Subcutaneous abdominal adipose tissue (tissue), 5 donors: Measurements from ENCODE around the gene CALHM5.

ENCODE experiments used
- H3K27ac ChIP-seq: one replicate; pipeline ENCODE4 v1.7.0; 2013; ENCODE audit warnings: low read depth, mild to moderate bottlenecking, inconsistent platforms, low read length, moderate library complexity
- H3K27me3 ChIP-seq, 5 donors: one replicate each; pipeline ENCODE4 v1.7.0; 2013; ENCODE audit warnings: low read length in 5 of 5, inconsistent platforms in 1 of 5; ENCODE audit not compliant: control insufficient read depth in 5 of 5, insufficient read depth in 4 of 5
- H3K36me3 ChIP-seq, 5 donors: one replicate each; pipeline ENCODE4 v1.7.0; 2013; ENCODE audit warnings: low read length in 5 of 5; ENCODE audit not compliant: control insufficient read depth in 5 of 5, insufficient read depth in 5 of 5
- H3K4me1 ChIP-seq, 5 donors: one replicate each; pipeline ENCODE4 v1.7.0; 2013; ENCODE audit warnings: low read length in 5 of 5, mild to moderate bottlenecking in 3 of 5, moderate library complexity in 1 of 5; ENCODE audit not compliant: control insufficient read depth in 5 of 5, insufficient read depth in 5 of 5
- H3K4me3 ChIP-seq, 5 donors: one replicate each; pipeline ENCODE4 v1.7.0; 2013; ENCODE audit warnings: low read length in 5 of 5, low read depth in 1 of 5
- H3K9ac ChIP-seq, 5 donors: one replicate each; pipeline ENCODE4 v1.7.0; 2013; ENCODE audit warnings: low read length in 5 of 5, mild to moderate bottlenecking in 4 of 5, moderate library complexity in 3 of 5
- H3K9me3 ChIP-seq, 5 donors: one replicate each; pipeline ENCODE4 v1.7.0; 2013; ENCODE audit warnings: low read length in 5 of 5; ENCODE audit not compliant: control insufficient read depth in 5 of 5
- donor health status: healthy.
- donor health status: healthy.
- donor health status: healthy.
- donor health status: healthy.
- donor health status: healthy.

The CALHM5 gene

DNA sequence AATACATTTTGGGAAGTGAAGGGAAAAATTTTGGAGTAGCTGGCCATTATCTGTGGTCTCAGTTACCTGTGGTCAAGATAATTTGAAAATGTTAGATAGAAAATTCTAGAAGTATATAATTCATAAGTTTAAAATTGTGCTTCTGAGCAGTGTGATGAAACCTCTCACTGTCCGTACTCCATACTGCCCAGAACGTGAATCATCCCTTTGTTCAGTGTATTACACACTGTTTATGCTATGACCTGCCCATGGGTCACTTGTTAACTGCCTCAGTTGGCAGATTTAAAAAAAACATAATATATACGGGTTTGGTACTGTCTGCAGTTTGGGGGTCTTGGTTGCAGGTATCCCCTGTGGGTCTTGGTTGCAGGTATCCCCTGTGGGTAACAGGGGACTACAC, 4.1 kb upstream of the CALHM5 start:
- Histone ChIP-seq H3K27me3 (no peaks in the 10 kb centered on the region), H3K9ac (no peak overlapping the region), H3K4me1 (peaks cover 0 to 12% (median 5%) of the 10 kb centered on the region in 5 donors), H3K27ac (no peak overlapping the region), H3K9me3 (no peaks in the 10 kb centered on the region), H3K36me3 (no peaks in the 10 kb centered on the region), H3K4me3 (no peak overlapping the region)

DNA sequence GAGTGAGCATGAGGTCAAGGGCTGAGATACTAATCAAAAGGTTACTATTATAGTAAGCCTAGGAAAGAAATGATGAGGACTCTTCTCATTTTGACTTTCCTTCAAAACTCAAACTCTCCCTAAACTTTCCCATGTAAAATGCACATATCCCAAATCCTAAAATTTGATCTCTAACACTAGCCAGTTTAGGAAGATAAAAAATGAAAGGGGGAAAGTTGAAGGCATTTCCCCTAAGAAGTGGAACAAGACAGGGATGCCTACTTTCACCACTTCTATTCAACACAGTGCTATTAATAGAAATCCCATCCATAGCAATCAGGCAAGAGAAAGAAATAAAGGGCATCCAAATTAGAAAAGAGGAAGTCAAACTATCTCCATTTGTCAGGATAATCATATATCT, 2.9 kb upstream of the CALHM5 start:
- Histone ChIP-seq H3K36me3 (no peaks in the 10 kb centered on the region), H3K4me3 (no peak overlapping the region), H3K9me3 (no peaks in the 10 kb centered on the region), H3K9ac (no peak overlapping the region), H3K27me3 (no peaks in the 10 kb centered on the region), H3K4me1 (peaks cover 0 to 25% (median 17%) of the 10 kb centered on the region in 5 donors), H3K27ac (no peak overlapping the region)

DNA sequence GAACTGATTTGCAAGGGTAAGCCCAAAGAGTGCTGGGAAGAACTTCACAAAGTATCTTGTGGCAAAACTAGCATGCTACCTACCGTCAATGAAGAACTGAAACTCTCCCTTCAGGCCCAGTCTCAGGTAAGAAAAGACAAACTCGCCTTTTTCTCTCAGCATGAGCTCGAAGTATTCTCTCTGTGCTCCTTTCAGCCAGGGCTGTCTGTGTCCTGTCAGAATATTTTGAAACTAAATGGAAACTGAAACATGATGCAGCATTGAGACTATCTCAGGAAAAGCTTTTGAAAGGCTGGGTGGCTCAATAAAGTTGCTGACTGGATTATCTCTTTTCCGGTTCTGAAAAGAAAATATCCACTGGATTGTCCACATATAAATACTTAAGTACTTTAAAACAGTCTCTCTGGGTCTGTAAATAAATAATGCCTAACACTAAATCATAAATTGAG, 696 bp downstream of the CALHM5 start:
- H3K36me3 ChIP-seq: peaks cover 5 to 13% (median 8%) of the 10 kb centered on the region in 5 donors
- H3K9me3 ChIP-seq: no peaks in the 10 kb centered on the region
- peak overlapping the region; percentile 69 to 78 (median 74) for H3K4me3 ChIP-seq
- H3K27me3 ChIP-seq: no peaks in the 10 kb centered on the region
- peak overlapping the region; percentile 87 for H3K27ac ChIP-seq
- H3K4me1 ChIP-seq: peaks cover 0 to 32% (median 20%) of the 10 kb centered on the region in 5 donors
- peak overlapping the region; percentile 66 to 88 (median 81) for H3K9ac ChIP-seq

DNA sequence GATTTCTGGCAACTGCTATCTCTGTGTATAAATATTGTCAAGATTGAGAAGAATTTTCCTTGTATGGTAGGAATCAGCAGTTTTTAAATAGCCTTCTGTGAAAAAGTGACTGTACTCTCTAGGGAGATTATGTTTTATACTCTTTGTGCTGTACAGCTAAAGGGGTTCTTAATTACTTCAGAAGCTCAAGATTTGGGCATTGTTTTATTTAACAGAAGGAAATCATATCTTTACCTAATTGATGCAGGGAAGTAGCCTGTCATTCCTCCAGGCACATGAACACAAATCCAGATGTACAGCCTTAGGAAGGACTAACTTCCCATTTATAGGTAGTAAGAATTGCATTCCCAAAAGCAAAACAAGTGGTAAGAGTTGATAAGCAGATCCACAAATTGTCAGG, 1.3 kb downstream of the CALHM5 start:
- peak overlapping the region in 4 of 5 donors; percentile 66 to 88 (median 80) for H3K9ac ChIP-seq
- peak overlapping the region; percentile 69 to 78 (median 74) for H3K4me3 ChIP-seq
- peaks cover 0 to 32% (median 20%) of the 10 kb centered on the region in 5 donors for H3K4me1 ChIP-seq
- H3K36me3 ChIP-seq: peaks cover 5 to 15% (median 8%) of the 10 kb centered on the region in 5 donors
- H3K9me3 ChIP-seq: no peaks in the 10 kb centered on the region
- no peaks in the 10 kb centered on the region for H3K27me3 ChIP-seq
- peak overlapping the region; percentile 87 for H3K27ac ChIP-seq

DNA sequence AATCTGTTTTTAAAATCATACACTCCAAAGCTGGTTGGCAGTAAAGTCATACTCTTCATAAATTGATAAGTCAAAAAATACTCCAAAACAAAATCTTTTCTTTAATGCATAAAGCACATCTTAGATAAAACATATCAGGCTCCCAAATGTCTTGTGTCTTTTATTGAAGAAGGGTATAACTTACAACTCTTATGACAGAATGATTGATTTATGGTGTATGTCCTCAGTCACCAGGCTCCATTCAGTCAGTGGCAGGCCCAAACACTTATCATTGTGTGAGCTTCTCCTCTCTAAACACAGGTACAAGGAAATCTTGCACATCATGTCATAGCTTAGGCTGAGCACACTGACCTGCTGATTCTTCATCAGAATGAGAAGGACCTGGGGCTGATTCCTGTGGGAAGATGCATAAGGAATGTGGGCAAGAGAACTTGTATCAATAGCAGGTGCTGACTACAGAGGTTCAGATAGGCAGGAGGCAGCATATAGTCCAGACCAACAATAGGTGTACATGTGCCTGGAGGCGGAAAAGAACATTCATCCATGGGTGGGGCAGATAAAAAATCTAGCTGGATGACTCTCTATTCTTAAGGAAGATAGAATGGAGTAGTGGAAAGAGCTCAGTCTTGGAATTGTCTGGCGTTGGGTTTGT, 1.9 kb downstream of the CALHM5 start:
- Histone ChIP-seq H3K9ac (peak overlapping the region in 4 of 5 donors; percentile 66 to 88 (median 80)), H3K27ac (peak overlapping the region; percentile 4), H3K36me3 (peaks cover 5 to 15% (median 8%) of the 10 kb centered on the region in 5 donors), H3K4me3 (peak overlapping the region in 4 of 5 donors; percentile 69 to 78 (median 76)), H3K27me3 (no peaks in the 10 kb centered on the region), H3K9me3 (no peaks in the 10 kb centered on the region), H3K4me1 (peaks cover 0 to 32% (median 20%) of the 10 kb centered on the region in 5 donors)

DNA sequence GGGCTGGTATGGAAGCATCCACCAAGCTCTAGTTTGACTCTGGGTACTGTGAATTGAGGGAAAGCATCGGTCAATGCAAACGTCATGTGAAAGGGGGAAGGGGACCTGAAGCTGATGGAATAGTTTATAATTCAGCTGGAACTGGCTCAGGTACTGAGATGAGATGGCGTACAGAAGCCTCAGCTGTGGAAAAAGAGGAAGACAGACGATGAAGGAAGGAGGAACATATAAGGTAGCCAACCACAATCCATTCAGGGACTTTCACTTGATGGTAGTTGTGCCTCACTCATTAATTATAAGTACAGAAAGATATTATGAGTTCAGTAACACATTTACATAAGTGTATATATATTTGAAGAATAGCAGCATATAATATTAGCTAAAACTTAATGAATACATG, 2.7 kb downstream of the CALHM5 start:
- Histone ChIP-seq H3K9ac (no peak overlapping the region), H3K9me3 (no peaks in the 10 kb centered on the region), H3K4me1 (peaks cover 0 to 33% (median 27%) of the 10 kb centered on the region in 5 donors), H3K36me3 (peaks cover 5 to 15% (median 8%) of the 10 kb centered on the region in 5 donors), H3K4me3 (peak overlapping the region in 4 of 5 donors; percentile 28 to 78 (median 76)), H3K27me3 (no peaks in the 10 kb centered on the region), H3K27ac (no peak overlapping the region)

DNA sequence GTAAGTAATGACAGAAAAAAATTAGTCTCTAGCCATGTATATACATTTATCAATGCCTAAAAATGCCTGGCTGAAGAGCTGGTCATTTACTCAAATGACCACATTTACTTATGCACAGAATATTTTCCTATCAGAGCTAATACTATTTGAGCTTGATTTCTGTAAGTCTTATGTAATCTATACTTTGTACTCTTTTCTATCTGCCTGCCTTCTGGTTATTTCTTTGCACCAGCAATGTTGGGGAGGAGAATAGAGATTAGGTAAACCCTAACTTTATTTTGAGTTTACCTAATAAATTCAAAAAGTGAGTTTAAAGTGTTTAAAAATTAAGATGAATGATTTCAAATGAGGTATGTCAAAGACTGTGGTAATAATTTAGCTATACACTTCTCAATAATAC, 3.7 kb downstream of the CALHM5 start:
- Histone ChIP-seq H3K9ac (no peak overlapping the region), H3K4me1 (peaks cover 0 to 35% (median 27%) of the 10 kb centered on the region in 5 donors), H3K4me3 (no peak overlapping the region), H3K9me3 (no peaks in the 10 kb centered on the region), H3K27ac (no peak overlapping the region), H3K27me3 (no peaks in the 10 kb centered on the region), H3K36me3 (peaks cover 5 to 15% (median 8%) of the 10 kb centered on the region in 5 donors)

DNA sequence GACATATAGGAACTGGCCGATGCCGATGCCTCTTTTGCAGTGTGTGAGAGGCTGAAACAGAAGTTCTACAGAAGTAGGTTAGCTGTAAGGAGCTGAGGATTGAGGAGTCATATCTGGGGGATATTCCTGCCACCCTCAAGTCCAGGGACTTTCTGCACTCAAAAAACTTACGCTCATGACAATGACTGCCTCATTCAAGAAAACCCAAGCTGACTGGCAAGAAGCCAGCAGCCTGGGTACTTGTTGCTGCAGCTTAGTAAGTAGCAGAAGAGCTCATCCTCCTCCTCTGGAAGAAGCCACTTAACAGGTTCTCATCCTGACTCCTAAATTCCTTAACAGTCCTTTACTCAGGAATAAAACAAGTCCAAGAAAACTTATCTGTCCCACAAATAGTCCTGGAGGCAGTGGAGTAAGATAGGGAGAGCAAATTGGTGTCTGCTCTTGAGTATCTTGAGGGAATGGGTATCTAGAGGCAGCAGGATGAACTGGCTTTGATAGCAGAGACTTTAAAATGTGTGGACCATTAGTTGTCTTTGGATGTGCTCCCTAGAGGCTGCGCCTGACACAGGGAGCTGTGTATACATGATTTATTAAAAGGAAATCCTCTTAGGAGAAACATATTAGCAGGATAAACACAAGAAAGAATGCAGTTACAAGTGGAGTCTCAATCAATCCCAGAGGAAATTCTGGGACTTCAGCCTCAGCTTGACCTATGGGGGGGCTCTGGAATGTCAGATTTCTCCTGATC, 7.4 kb downstream of the CALHM5 start:
- H3K9me3 ChIP-seq: no peaks in the 10 kb centered on the region
- no peak overlapping the region for H3K27ac ChIP-seq
- H3K27me3 ChIP-seq: no peaks in the 10 kb centered on the region
- no peak overlapping the region for H3K4me3 ChIP-seq
- no peak overlapping the region for H3K9ac ChIP-seq
- peaks cover 0 to 15% (median 6%) of the 10 kb centered on the region in 5 donors for H3K4me1 ChIP-seq
- peaks cover 5 to 15% (median 8%) of the 10 kb centered on the region in 5 donors for H3K36me3 ChIP-seq

DNA sequence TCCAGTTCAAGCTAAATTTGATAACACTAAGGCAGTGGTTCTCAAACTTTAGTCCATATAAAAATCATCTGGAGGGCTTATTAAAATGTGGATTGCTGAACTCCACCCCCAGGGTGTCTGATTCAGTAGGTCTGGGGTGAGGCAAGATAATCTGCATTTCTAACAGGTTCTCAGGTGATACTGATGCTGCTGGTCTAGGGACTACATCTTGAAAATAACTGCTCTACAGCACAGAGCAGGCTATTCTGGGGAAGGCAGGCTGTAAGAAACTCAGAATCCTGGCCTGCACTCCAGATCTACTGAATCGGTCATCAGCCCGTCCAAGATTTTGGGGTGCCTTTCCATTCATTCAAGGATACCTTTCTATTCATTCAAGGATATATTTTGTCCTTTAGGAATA, 11.5 kb downstream of the CALHM5 start:
- Histone ChIP-seq H3K9me3 (no peaks in the 10 kb centered on the region), H3K4me1 (peaks cover 0 to 31% (median 13%) of the 10 kb centered on the region in 5 donors), H3K9ac (no peak overlapping the region), H3K4me3 (no peak overlapping the region), H3K27ac (no peak overlapping the region), H3K36me3 (no peaks in the 10 kb centered on the region), H3K27me3 (no peaks in the 10 kb centered on the region)

DNA sequence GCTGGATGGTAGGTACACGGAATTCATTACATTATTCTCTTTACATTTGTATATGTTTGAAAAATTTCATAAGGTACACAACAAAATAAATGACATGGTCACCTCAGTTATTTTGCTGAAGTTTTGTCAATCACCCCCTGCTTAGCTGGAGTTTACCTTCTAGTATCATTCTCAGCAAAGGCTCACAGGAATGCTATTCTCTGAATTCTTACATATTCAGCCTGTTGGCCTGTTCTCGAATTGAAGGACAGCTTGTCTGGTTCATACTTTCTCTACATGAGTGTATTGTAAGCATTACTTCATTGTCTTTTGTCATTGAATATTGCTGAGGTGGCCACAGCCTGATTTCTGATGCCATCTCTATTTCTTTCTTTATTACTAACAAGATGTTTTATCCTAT, 12.8 kb downstream of the CALHM5 start:
- no peak overlapping the region for H3K4me3 ChIP-seq
- H3K9ac ChIP-seq: no peak overlapping the region
- H3K27me3 ChIP-seq: no peaks in the 10 kb centered on the region

More for the DNA sequence above, 12.8 kb downstream of the CALHM5 start:
- Histone ChIP-seq H3K9me3 (no peaks in the 10 kb centered on the region), H3K27ac (no peak overlapping the region), H3K36me3 (no peaks in the 10 kb centered on the region), H3K4me1 (peaks cover 0 to 36% (median 13%) of the 10 kb centered on the region in 5 donors)
